Caco-2 (cell line): ENCODE data around the gene MYO1F. TPM values are rescaled to one million over a fixed set of nuclear protein-coding genes. Genes with fewer than 3 reads are reported as not detected.
A peak's percentile ranks its signal among the peaks of the same experiment; 100 is the strongest.

Experiments
- BruUV-seq: library from RNA; stranded (reverse); fragments of 400-500 nt; replicated peaks from 2 replicates; lab custom pipeline; 2021; lab: Mats Ljungman, UMichigan
- CTCF ChIA-PET: fragments of 300-600 bp; sonication (Branson Sonifier 250); formaldehyde crosslinking; loops from one replicate; lab custom pipeline; 2022; ENCODE audit warnings: antibody characterized with exemption; lab: Charles Lee
- POLR2A ChIA-PET: fragments of 300-600 bp; sonication (Branson Sonifier 250); formaldehyde crosslinking; loops from one replicate; lab custom pipeline; 2022; ENCODE audit warnings: antibody characterized with exemption; lab: Charles Lee
- DNase-seq, 2 experiments: peaks; one replicate each; pipeline versions ENCODE4 v3.0.0 to v3.0.0-alpha.2; 2020 to 2022
- H3K27me3 ChIP-seq: replicated peaks from 2 replicates; pipeline ENCODE4 v1.6.0; 2011; ENCODE audit warnings: low read length; ENCODE audit not compliant: control insufficient read depth, insufficient read depth
- H3K36me3 ChIP-seq: 2 replicates; pipeline ENCODE4 v1.5.1; 2011; ENCODE audit warnings: low read length; ENCODE audit not compliant: control insufficient read depth, insufficient read depth
- H3K4me1 ChIP-seq: fragments of 250-450 bp; sonication (Bioruptor Pico); 2 replicates; pipeline ENCODE4 v1.5.1; 2020; ENCODE audit warnings: mild to moderate bottlenecking
- H3K4me3 ChIP-seq: 2 replicates; pipeline ENCODE4 v1.5.1; 2011; ENCODE audit warnings: low read depth, mild to moderate bottlenecking, control low read depth, low read length
- H3K9me3 ChIP-seq: fragments of 250-450 bp; sonication (Bioruptor Pico); 2 replicates; pipeline ENCODE4 v1.5.1; 2020; ENCODE audit warnings: mild to moderate bottlenecking, moderate library complexity
- H3K27ac Mint-ChIP-seq: one replicate; pipeline ENCODE4 v1.8.0; 2022; ENCODE audit warnings: mixed read lengths; ENCODE audit not compliant: unreplicated experiment
- H3K27me3 Mint-ChIP-seq: one replicate; pipeline ENCODE4 v1.8.0; 2022; ENCODE audit warnings: mixed read lengths; ENCODE audit not compliant: insufficient read depth, unreplicated experiment
- H3K36me3 Mint-ChIP-seq: one replicate; pipeline ENCODE4 v1.8.0; 2022; ENCODE audit warnings: mild to moderate bottlenecking, mixed read lengths; ENCODE audit not compliant: insufficient read depth, unreplicated experiment
- H3K4me1 Mint-ChIP-seq: one replicate; pipeline ENCODE4 v1.8.0; 2022; ENCODE audit warnings: low read depth, mixed read lengths; ENCODE audit not compliant: unreplicated experiment
- H3K4me3 Mint-ChIP-seq: one replicate; pipeline ENCODE4 v1.8.0; 2022; ENCODE audit warnings: mild to moderate bottlenecking, moderate library complexity, mixed read lengths; ENCODE audit not compliant: unreplicated experiment
- H3K9me3 Mint-ChIP-seq: one replicate; pipeline ENCODE4 v1.8.0; 2022; ENCODE audit warnings: mixed read lengths; ENCODE audit not compliant: unreplicated experiment
- intact Hi-C: fragments of 100-400 bp; cut with micrococcal nuclease; formaldehyde crosslinking; loops from one replicate; pipeline ENCODE4 v1.10.0; 2022; ENCODE audit not compliant: unreplicated experiment
- total RNA-seq: library from RNA; stranded (reverse); gene quantifications from 2 replicates; pipeline ENCODE4 v1.2.3, GENCODE V29; 2022
- TF ChIP-seq, protein P1 (sequence below), 2 experiments: fragments of 200-600 bp in 1 of 2; IDR thresholded peaks; 1 replicate in 1 of 2; 2 replicates in 1 of 2; pipeline versions ENCODE4 v1.5.1 to v1.8.0; 2011 to 2022; ENCODE audit warnings: antibody characterized with exemption in 1 of 2, control low read depth in 1 of 2, inconsistent platforms in 1 of 2, low read depth in 1 of 2, low read length in 1 of 2, mild to moderate bottlenecking in 1 of 2, moderate library complexity in 1 of 2; ENCODE audit not compliant: insufficient read depth in 1 of 2, severe bottlenecking in 1 of 2, unreplicated experiment in 1 of 2

The MYO1F gene
- total RNA-seq, 1 experiment from 2014 or later, result 0.25 TPM

DNA sequence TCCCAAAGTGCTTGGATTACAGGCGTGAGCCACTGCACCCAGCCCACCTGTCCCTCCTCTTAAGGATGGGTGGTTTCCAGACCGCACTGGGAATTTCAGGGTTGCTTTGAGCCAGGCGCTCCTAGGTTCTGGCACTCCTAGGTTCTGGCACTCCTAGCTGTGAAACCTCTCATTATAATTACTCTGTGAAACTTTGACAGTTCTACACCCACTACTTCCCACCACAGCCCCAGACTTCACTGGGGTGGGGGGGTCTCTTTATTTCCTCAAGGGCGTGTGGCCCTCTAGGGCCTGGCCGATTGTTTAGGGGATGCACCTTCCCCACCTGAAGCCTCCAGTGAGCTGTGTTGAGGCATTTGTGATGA is 35.5 kb upstream of the MYO1F start:
- no peaks in the 10 kb centered on the region for H3K9me3 ChIP-seq
- no peaks in the 10 kb centered on the region for H3K9me3 Mint-ChIP-seq
- no peaks in the 10 kb centered on the region for H3K4me1 ChIP-seq
- no TSS peak for BruUV-seq
- no peak overlapping the region for H3K4me3 ChIP-seq
- CTCF ChIA-PET, result interaction anchor here (0.7 kb wide), 1 partner anchor 447 kb away, joined by 4 read pairs; no protein-coding TSS in a partner anchor
- no peak for DNase-seq
- H3K36me3 Mint-ChIP-seq, result no peaks in the 10 kb centered on the region
- no peaks in the 10 kb centered on the region for H3K4me1 Mint-ChIP-seq
- TF ChIP-seq, protein P1, sequence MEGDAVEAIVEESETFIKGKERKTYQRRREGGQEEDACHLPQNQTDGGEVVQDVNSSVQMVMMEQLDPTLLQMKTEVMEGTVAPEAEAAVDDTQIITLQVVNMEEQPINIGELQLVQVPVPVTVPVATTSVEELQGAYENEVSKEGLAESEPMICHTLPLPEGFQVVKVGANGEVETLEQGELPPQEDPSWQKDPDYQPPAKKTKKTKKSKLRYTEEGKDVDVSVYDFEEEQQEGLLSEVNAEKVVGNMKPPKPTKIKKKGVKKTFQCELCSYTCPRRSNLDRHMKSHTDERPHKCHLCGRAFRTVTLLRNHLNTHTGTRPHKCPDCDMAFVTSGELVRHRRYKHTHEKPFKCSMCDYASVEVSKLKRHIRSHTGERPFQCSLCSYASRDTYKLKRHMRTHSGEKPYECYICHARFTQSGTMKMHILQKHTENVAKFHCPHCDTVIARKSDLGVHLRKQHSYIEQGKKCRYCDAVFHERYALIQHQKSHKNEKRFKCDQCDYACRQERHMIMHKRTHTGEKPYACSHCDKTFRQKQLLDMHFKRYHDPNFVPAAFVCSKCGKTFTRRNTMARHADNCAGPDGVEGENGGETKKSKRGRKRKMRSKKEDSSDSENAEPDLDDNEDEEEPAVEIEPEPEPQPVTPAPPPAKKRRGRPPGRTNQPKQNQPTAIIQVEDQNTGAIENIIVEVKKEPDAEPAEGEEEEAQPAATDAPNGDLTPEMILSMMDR (IDR thresholded peaks at IDR 0.05; ENCODE audit: insufficient read depth in 1 of 2, low read depth in 1 of 2, low read length in 1 of 2, severe bottlenecking in 1 of 2, unreplicated experiment in 1 of 2), result no peak
- no peak overlapping the region for H3K27ac Mint-ChIP-seq
- no peaks in the 10 kb centered on the region for H3K27me3 Mint-ChIP-seq
- H3K27me3 ChIP-seq, result no peaks in the 10 kb centered on the region
- intact Hi-C loops, result no loop called here
- no peaks in the 10 kb centered on the region for H3K36me3 ChIP-seq
- no peak overlapping the region for H3K4me3 Mint-ChIP-seq
- POLR2A ChIA-PET, result no interaction called here

DNA sequence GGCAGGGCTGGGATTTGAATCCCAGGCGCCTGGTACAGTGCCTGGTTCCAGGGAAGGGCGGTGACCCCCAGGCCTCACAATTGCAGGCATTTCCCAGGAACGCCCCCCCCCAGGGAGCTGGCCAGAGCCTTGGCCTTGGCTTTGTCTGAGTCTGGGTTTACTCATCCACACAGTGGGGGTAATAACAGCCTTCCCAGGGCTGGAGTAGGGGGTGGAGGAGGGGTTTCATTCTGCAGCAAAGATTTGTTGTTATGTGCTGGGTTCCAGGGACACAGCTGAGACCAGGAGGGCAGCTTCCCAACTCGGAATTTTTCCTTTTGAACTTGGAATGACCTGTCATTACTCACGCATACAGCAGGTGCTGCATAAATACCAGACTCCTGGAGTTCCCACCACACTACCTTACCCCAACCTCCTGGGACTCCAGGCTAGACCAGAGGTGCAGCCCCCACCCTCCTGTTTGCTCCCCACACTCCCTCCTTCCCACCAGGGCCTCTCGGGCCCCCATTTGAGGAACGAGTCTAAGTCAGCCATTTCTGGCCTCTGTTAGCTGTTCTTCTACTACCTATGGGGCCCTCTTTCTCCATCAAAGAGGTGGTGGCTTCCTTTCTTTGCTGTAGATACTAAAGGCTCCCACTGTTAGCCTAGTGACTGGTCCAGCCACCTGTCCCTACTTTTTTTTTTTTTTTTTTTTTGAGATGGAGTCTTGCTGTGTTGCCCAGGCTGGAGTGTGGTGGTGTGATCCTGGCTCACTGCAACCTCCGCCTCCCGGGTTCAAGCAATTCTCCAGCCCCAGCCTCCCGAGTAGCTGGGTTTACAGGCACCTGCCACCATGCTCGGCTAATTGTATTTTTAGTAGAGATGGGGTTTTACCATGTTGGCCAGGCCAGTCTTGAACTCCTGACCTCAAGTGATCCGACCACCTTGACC is 34.9 kb upstream of the MYO1F start:
- peak overlapping the region; percentile 58 for H3K4me3 Mint-ChIP-seq
- intact Hi-C loops, result no loop called here
- H3K36me3 Mint-ChIP-seq, result no peaks in the 10 kb centered on the region
- no TSS peak for BruUV-seq
- no peaks in the 10 kb centered on the region for H3K27me3 ChIP-seq
- H3K4me1 ChIP-seq, result no peaks in the 10 kb centered on the region
- CTCF ChIA-PET, result no interaction called here
- no peaks in the 10 kb centered on the region for H3K36me3 ChIP-seq
- H3K27me3 Mint-ChIP-seq, result no peaks in the 10 kb centered on the region
- no peaks in the 10 kb centered on the region for H3K9me3 ChIP-seq
- H3K27ac Mint-ChIP-seq, result no peak overlapping the region
- H3K4me3 ChIP-seq, result no peak overlapping the region
- no peak for DNase-seq
- TF ChIP-seq, protein P1 (IDR thresholded peaks at IDR 0.05; ENCODE audit: insufficient read depth in 1 of 2, low read depth in 1 of 2, low read length in 1 of 2, severe bottlenecking in 1 of 2, unreplicated experiment in 1 of 2), result no peak
- POLR2A ChIA-PET, result no interaction called here
- H3K4me1 Mint-ChIP-seq, result no peaks in the 10 kb centered on the region
- H3K9me3 Mint-ChIP-seq, result no peaks in the 10 kb centered on the region

DNA sequence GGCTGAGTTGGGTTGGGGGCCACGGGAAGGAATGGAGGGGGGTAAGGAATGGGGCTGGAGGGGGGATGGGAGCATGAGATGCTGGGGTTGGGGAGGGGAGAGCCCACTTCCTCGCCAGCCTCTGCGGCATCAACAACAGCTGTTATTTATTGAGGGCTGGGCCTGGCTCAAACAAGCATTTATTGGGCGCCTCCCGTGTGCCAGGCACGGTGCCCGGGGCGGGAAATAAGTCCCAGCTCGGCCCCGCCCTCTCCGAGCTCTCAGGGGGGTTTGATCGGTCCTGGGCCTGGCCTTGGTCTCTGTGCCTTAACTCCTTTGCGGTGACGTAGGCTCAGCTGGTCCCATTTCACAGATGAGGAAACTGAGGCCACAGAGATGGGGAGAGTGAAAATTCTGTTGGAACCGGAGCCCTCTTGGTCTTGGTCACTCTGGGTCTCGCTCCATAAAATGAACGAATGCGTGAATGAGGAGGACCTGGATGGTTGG is 34.2 kb upstream of the MYO1F start:
- Mint-ChIP-seq H3K27me3 (no peaks in the 10 kb centered on the region), H3K9me3 (no peaks in the 10 kb centered on the region), H3K4me3 (no peak overlapping the region), H3K4me1 (no peaks in the 10 kb centered on the region), H3K36me3 (no peaks in the 10 kb centered on the region), H3K27ac (no peak overlapping the region)
- CTCF ChIA-PET, result no interaction called here
- H3K4me3 ChIP-seq, result no peak overlapping the region
- TF ChIP-seq, protein P1 (IDR thresholded peaks at IDR 0.05; ENCODE audit: insufficient read depth in 1 of 2, low read depth in 1 of 2, low read length in 1 of 2, severe bottlenecking in 1 of 2, unreplicated experiment in 1 of 2), result no peak
- no TSS peak for BruUV-seq
- no peaks in the 10 kb centered on the region for H3K27me3 ChIP-seq
- intact Hi-C loops, result no loop called here
- POLR2A ChIA-PET, result no interaction called here
- no peak for DNase-seq
- no peaks in the 10 kb centered on the region for H3K36me3 ChIP-seq
- no peaks in the 10 kb centered on the region for H3K9me3 ChIP-seq
- H3K4me1 ChIP-seq, result no peaks in the 10 kb centered on the region
